ENCODE measurements around the gene OR10A4. TPM values are rescaled to one million over a fixed set of nuclear protein-coding genes. Genes with fewer than 3 reads are reported as not detected.

The OR10A4 gene, protein sequence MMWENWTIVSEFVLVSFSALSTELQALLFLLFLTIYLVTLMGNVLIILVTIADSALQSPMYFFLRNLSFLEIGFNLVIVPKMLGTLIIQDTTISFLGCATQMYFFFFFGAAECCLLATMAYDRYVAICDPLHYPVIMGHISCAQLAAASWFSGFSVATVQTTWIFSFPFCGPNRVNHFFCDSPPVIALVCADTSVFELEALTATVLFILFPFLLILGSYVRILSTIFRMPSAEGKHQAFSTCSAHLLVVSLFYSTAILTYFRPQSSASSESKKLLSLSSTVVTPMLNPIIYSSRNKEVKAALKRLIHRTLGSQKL
- not detected for polyA plus RNA-seq (2012; ENCODE audit: insufficient read depth, insufficient read length, low read depth)

DNA sequence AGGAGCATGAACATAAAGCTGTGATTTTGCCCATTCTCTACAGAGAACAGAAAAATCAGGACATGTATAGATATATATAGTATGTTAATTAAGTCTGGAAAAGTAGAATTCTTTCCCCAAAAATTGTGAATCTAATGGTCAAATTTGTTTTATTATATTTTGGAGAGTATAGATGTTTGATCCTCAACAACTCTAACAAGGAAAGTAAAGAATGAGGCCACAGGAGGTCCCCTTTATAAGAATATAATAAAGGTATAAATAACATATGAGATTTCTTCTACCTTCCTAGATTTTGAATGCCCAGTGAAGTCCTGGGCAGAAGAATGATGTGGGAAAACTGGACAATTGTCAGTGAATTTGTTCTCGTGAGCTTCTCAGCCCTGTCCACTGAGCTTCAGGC is at the start of gene OR10A4:
TSS of gene OR10A4 (plus strand) at position 301 of the 400 bp plus-strand sequence. CDS start at position 324, 23 bp downstream.
- Histone ChIP-seq H3K9me3 (no peaks in the 10 kb centered on the region), H3K27me3 (no peaks in the 10 kb centered on the region), H3K4me1 (no peaks in the 10 kb centered on the region), H3K4me3 (ENCODE audit: low read depth, low read length) (no peak within 1 kb of the TSS), H3K36me3 (no peaks in the 10 kb centered on the region)
- no peak for DNase-seq
- TF ChIP-seq CTCF (IDR thresholded peaks at IDR 0.05; ENCODE audit: low read depth, low read length): no peak

DNA sequence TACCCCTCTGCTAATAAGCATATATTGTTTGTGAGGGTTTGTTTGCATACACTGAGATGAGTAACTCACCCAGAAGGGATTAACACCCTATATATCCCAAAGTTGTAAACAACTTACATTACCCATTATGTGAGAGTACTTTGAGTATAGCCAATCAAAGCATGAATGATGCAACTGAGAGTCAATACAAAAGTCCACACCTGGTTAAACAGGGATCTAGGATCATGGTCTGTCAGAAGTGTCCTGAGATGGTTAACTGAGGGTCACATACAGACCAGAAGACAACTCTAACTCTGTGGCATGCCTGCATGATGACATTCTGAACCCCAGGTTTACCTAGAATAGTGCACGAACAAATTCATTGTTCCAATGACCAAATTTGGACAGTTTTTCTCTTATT is 48.3 kb upstream of the OR10A4 start:
- no peaks in the 10 kb centered on the region for H3K4me1 ChIP-seq
- no peak for DNase-seq
- no peaks in the 10 kb centered on the region for H3K36me3 ChIP-seq
- no peaks in the 10 kb centered on the region for H3K9me3 ChIP-seq
- no peaks in the 10 kb centered on the region for H3K27me3 ChIP-seq
- no peak for TF ChIP-seq CTCF (IDR thresholded peaks at IDR 0.05; ENCODE audit: low read depth, low read length)
- H3K4me3 ChIP-seq (ENCODE audit: low read depth, low read length): no peak overlapping the region

GRCh38 chr11:6833356-6833755 is 43.1 kb upstream of the OR10A4 start:
- Histone ChIP-seq H3K36me3 (no peaks in the 10 kb centered on the region), H3K9me3 (no peaks in the 10 kb centered on the region), H3K27me3 (no peaks in the 10 kb centered on the region), H3K4me3 (ENCODE audit: low read depth, low read length) (no peak overlapping the region), H3K4me1 (no peaks in the 10 kb centered on the region)
- TF ChIP-seq CTCF (IDR thresholded peaks at IDR 0.05; ENCODE audit: low read depth, low read length): no peak
- no peak for DNase-seq

DNA sequence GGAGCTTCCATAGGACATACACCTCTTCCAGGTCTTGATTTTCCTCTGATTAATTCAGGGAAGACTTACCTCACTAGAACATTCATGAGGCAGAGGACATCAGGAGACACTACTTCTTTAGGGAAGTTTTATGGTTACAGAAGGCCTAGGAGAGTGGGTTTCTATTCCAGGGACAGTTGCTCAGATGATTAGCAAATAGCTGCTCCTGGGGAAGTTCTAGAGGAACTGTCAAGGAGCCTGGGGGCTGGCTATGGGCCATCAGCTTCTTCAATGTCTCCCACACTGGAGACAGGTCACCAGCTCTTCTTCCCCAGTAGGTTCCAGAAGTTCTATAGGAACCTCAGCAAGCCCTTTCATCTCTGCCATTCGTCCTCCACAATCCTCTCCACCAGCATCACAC is 42.4 kb upstream of the OR10A4 start:
- Histone ChIP-seq H3K4me3 (ENCODE audit: low read depth, low read length) (no peak overlapping the region), H3K4me1 (no peaks in the 10 kb centered on the region), H3K27me3 (no peaks in the 10 kb centered on the region), H3K36me3 (no peaks in the 10 kb centered on the region), H3K9me3 (no peaks in the 10 kb centered on the region)
- no peak for DNase-seq
- TF ChIP-seq CTCF (IDR thresholded peaks at IDR 0.05; ENCODE audit: low read depth, low read length): no peak

GRCh38 chr11:6841694-6842093 is 34.7 kb upstream of the OR10A4 start:
- no peaks in the 10 kb centered on the region for H3K36me3 ChIP-seq
- H3K4me1 ChIP-seq: no peaks in the 10 kb centered on the region
- no peaks in the 10 kb centered on the region for H3K9me3 ChIP-seq
- H3K27me3 ChIP-seq: no peaks in the 10 kb centered on the region
- no peak for TF ChIP-seq CTCF (IDR thresholded peaks at IDR 0.05; ENCODE audit: low read depth, low read length)
- no peak overlapping the region for H3K4me3 ChIP-seq (ENCODE audit: low read depth, low read length)
- no peak for DNase-seq

DNA sequence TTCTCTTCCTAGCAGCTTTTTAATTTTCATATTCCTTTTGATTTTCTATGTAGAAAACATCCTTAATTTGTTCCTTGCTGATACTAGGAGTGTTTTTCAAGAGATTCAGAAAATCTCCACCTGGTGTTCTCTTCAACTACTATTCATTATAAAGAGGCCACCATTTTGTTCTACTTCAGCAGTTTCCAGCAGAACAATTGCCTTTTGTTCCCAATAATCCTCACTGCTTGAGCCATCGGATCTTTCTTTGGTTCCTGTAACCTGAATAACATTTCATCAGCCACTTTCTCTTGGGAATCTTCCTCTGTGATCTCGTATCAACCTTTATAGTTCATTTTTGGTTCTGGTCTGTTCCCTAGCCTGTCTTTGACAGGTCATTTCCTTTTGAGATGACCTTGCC is 32.8 kb upstream of the OR10A4 start:
- Histone ChIP-seq H3K27me3 (no peaks in the 10 kb centered on the region), H3K4me3 (ENCODE audit: low read depth, low read length) (no peak overlapping the region), H3K9me3 (no peaks in the 10 kb centered on the region), H3K36me3 (no peaks in the 10 kb centered on the region), H3K4me1 (no peaks in the 10 kb centered on the region)
- TF ChIP-seq CTCF (IDR thresholded peaks at IDR 0.05; ENCODE audit: low read depth, low read length): no peak
- DNase-seq: no peak

All from BE2C (cell line).